Kidney glomerular epithelial cell (primary cell): ENCODE data around the gene YPEL2.
A peak's percentile ranks its signal among the peaks of the same experiment; 100 is the strongest.
"Not testable (repeated sequence)": the region's sequence is repeated elsewhere in the genome, so short reads cannot be mapped to it uniquely, and the experiment has no call there.

Experiments
- DNase-seq: peaks from one replicate; lab custom pipeline; 2025; lab: John Stamatoyannopoulos, UW

The YPEL2 gene

GRCh38 chr17:59406808-59407381, 75.4 kb downstream of the YPEL2 start:
- peak; percentile 100 for DNase-seq

GRCh38 chr17:59409336-59410048, 78.0 kb downstream of the YPEL2 start:
- DNase-seq, result no peak

GRCh38 chr17:59410049-59410437, 78.6 kb downstream of the YPEL2 start:
- DNase-seq, result no peak

- DNase-seq, result not testable (repeated sequence)
Measured at GRCh38 chr17:59412431-59412830, 81.0 kb downstream of the YPEL2 start.

GRCh38 chr17:59413014-59413766, 81.7 kb downstream of the YPEL2 start:
- no peak for DNase-seq

- no peak for DNase-seq
Measured at GRCh38 chr17:59415397-59415796, 83.9 kb downstream of the YPEL2 start.

- no peak for DNase-seq
Measured at GRCh38 chr17:59416184-59416583, 84.7 kb downstream of the YPEL2 start.

- DNase-seq, result no peak
Measured at GRCh38 chr17:59417452-59417851, 86.0 kb downstream of the YPEL2 start.

- DNase-seq, result no peak
Measured at GRCh38 chr17:59418732-59419166, 87.3 kb downstream of the YPEL2 start.

GRCh38 chr17:59420901-59421300, 89.4 kb downstream of the YPEL2 start:
- no peak for DNase-seq

- DNase-seq, result no peak
Measured at GRCh38 chr17:59421722-59422121, 90.3 kb downstream of the YPEL2 start.

- DNase-seq, result peak; percentile 74
Measured at GRCh38 chr17:59423137-59423724, 91.8 kb downstream of the YPEL2 start.

- no peak for DNase-seq
Measured at GRCh38 chr17:59423903-59424302, 92.4 kb downstream of the YPEL2 start.

- no peak for DNase-seq
Measured at GRCh38 chr17:59424331-59424730, 92.9 kb downstream of the YPEL2 start.

GRCh38 chr17:59425085-59425931, 93.9 kb downstream of the YPEL2 start:
- peak; percentile 15 for DNase-seq

GRCh38 chr17:59426031-59426430, 94.6 kb downstream of the YPEL2 start:
- DNase-seq, result no peak

- peak; percentile 75 for DNase-seq
Measured at GRCh38 chr17:59427425-59427921, 96.0 kb downstream of the YPEL2 start.

GRCh38 chr17:59427996-59428395, 96.5 kb downstream of the YPEL2 start:
- peak; percentile 14 for DNase-seq

- no peak for DNase-seq
Measured at GRCh38 chr17:59428916-59429485, 97.5 kb downstream of the YPEL2 start.

- no peak for DNase-seq
Measured at GRCh38 chr17:59431601-59432000, 100.1 kb downstream of the YPEL2 start.

GRCh38 chr17:59432657-59433056, 101.2 kb downstream of the YPEL2 start:
- no peak for DNase-seq
